Fibroblast of lung (primary cell): ENCODE results near the gene SMARCA4. TPM values are rescaled to one million over a fixed set of nuclear protein-coding genes. Genes with fewer than 3 reads are reported as not detected.
A peak's percentile ranks its signal among the peaks of the same experiment; 100 is the strongest.

Experiments used
- DNase-seq, 2 donors: peaks; one replicate each; pipeline versions ENCODE4 v3.0.0 to v3.0.0-alpha.2; 2010; ENCODE audit warnings: low read depth in 2 of 2
- H2AFZ ChIP-seq: 2 replicates; pipeline ENCODE4 v1.5.1; 2012; ENCODE audit warnings: low read length, control low read depth, inconsistent platforms
- H3K27ac ChIP-seq: 2 replicates; pipeline ENCODE4 v1.5.1; 2011; ENCODE audit warnings: low read length, control low read depth; ENCODE audit not compliant: insufficient read depth
- H3K27me3 ChIP-seq: 2 replicates; pipeline ENCODE4 v1.5.1; 2011; ENCODE audit warnings: mild to moderate bottlenecking, low read length; ENCODE audit not compliant: control insufficient read depth, insufficient read depth
- H3K36me3 ChIP-seq: 2 replicates; pipeline ENCODE4 v1.5.1; 2011; ENCODE audit warnings: low read length; ENCODE audit not compliant: control insufficient read depth, insufficient read depth
- H3K4me1 ChIP-seq: 2 replicates; pipeline ENCODE4 v1.5.1; 2011; ENCODE audit warnings: low read length; ENCODE audit not compliant: control insufficient read depth, insufficient read depth; ENCODE audit errors: extremely low read depth
- H3K4me2 ChIP-seq: 2 replicates; pipeline ENCODE4 v1.5.1; 2011; ENCODE audit warnings: low read length, control low read depth; ENCODE audit not compliant: insufficient read depth; ENCODE audit errors: extremely low read depth
- H3K4me3 ChIP-seq, 4 experiments: fragments of 200-600 bp in 1 of 4; sonication (generic) in 1 of 4; replicated peaks in 1 of 4; 2 replicates each; pipeline ENCODE4 v1.5.1; 2011 to 2016; ENCODE audit warnings: low read length in 4 of 4, low read depth in 3 of 4, mild to moderate bottlenecking in 3 of 4, control low read depth in 2 of 4, inconsistent platforms in 1 of 4, mixed read lengths in 1 of 4; ENCODE audit not compliant: insufficient read depth in 1 of 4; ENCODE audit errors: control extremely low read depth in 1 of 4
- H3K79me2 ChIP-seq: 2 replicates; pipeline ENCODE4 v1.5.1; 2012; ENCODE audit warnings: mild to moderate bottlenecking, low read length, inconsistent platforms; ENCODE audit not compliant: control insufficient read depth, insufficient read depth
- H3K9ac ChIP-seq: 2 replicates; pipeline ENCODE4 v1.5.1; 2011; ENCODE audit warnings: mild to moderate bottlenecking, low read length, control low read depth; ENCODE audit not compliant: insufficient read depth
- H3K9me3 ChIP-seq: 2 replicates; pipeline ENCODE4 v1.5.1; 2012; ENCODE audit warnings: low read depth, low read length; ENCODE audit not compliant: control insufficient read depth, insufficient read depth
- H4K20me1 ChIP-seq: 2 replicates; pipeline ENCODE4 v1.5.1; 2011; ENCODE audit warnings: low read length; ENCODE audit not compliant: control insufficient read depth, insufficient read depth; ENCODE audit errors: extremely low read depth
- EZH2 ChIP-seq: IDR thresholded peaks from 2 replicates; pipeline ENCODE4 v1.5.1; 2012; ENCODE audit warnings: low read length, control low read depth, mild to moderate bottlenecking; ENCODE audit errors: missing control alignments
- polyA plus RNA-seq, 2 donors: library from polyadenylated mRNA; depleted of rRNA in 1 of 2; stranded (reverse) in 1 of 2; unstranded in 1 of 2; fragments of >200 nt; gene quantifications; 2 replicates each; pipeline ENCODE4 v1.2.1, GENCODE V29; 2011 to 2012; ENCODE audit warnings: missing spikeins in 1 of 2
- total RNA-seq: library from RNA; depleted of rRNA; stranded (reverse); fragments of >200 nt; gene quantifications from 2 replicates; pipeline ENCODE4 v1.2.1, GENCODE V29; 2014
- TF ChIP-seq, protein P1 (sequence below), 2 donors: IDR thresholded peaks in 1 of 2; conservative IDR thresholded peaks in 1 of 2; 1 replicate in 1 of 2; 2 replicates in 1 of 2; pipeline ENCODE4 v1.5.1; 2011 to 2012; ENCODE audit warnings: low read length in 2 of 2, control low read depth in 1 of 2, inconsistent platforms in 1 of 2, low read depth in 1 of 2, mild to moderate bottlenecking in 1 of 2

Gene SMARCA4
- total and polyA plus RNA-seq, 2 donors (not counting 1 experiment from before 2014, with no cell fraction given) = 28.1 to 61.1 TPM

DNA sequence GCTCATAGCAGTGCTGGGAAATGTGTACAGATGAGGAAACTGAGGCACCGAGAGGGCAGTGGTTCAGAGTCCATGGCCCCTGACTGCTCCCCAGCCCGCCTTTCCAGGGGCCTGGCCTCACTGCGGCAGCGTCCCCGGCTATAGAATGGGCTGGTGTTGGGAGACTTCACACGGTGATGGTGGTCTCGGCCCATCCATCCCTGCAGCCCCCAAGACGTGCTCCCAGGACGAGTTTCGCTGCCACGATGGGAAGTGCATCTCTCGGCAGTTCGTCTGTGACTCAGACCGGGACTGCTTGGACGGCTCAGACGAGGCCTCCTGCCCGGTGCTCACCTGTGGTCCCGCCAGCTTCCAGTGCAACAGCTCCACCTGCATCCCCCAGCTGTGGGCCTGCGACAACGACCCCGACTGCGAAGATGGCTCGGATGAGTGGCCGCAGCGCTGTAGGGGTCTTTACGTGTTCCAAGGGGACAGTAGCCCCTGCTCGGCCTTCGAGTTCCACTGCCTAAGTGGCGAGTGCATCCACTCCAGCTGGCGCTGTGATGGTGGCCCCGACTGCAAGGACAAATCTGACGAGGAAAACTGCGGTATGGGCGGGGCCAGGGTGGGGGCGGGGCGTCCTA lies 144.3 kb downstream of the SMARCA4 start:
- Histone ChIP-seq H3K9me3 (no peaks in the 10 kb centered on the region), H3K4me3 (no peak overlapping the region), H2AFZ (no peak overlapping the region), H3K36me3 (peaks cover 47% of the 10 kb centered on the region), H3K27me3 (no peaks in the 10 kb centered on the region), H3K79me2 (peaks cover 56% of the 10 kb centered on the region), H3K4me2 (no peak overlapping the region), H4K20me1 (no peaks in the 10 kb centered on the region), H3K9ac (no peak overlapping the region), H3K27ac (no peak overlapping the region), H3K4me1 (no peaks in the 10 kb centered on the region)
- DNase-seq = no peak
- no peak for TF ChIP-seq EZH2
- TF ChIP-seq, protein P1, sequence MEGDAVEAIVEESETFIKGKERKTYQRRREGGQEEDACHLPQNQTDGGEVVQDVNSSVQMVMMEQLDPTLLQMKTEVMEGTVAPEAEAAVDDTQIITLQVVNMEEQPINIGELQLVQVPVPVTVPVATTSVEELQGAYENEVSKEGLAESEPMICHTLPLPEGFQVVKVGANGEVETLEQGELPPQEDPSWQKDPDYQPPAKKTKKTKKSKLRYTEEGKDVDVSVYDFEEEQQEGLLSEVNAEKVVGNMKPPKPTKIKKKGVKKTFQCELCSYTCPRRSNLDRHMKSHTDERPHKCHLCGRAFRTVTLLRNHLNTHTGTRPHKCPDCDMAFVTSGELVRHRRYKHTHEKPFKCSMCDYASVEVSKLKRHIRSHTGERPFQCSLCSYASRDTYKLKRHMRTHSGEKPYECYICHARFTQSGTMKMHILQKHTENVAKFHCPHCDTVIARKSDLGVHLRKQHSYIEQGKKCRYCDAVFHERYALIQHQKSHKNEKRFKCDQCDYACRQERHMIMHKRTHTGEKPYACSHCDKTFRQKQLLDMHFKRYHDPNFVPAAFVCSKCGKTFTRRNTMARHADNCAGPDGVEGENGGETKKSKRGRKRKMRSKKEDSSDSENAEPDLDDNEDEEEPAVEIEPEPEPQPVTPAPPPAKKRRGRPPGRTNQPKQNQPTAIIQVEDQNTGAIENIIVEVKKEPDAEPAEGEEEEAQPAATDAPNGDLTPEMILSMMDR (conservative IDR thresholded peaks at IDR 0.05 in 1 of 2, IDR thresholded peaks at IDR 0.05 in 1 of 2; ENCODE audit: low read depth in 1 of 2, low read length in 2 of 2) = no peak

DNA sequence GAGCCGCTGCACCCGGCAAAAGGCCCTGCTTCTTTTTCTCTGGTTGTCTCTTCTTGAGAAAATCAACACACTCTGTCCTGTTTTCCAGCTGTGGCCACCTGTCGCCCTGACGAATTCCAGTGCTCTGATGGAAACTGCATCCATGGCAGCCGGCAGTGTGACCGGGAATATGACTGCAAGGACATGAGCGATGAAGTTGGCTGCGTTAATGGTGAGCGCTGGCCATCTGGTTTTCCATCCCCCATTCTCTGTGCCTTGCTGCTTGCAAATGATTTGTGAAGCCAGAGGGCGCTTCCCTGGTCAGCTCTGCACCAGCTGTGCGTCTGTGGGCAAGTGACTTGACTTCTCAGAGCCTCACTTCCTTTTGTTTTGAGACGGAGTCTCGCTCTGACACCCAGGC lies 145.6 kb downstream of the SMARCA4 start:
- Histone ChIP-seq H3K79me2 (peaks cover 53% of the 10 kb centered on the region), H2AFZ (no peak overlapping the region)
- TF ChIP-seq EZH2 = no peak
- TF ChIP-seq, protein P1 (conservative IDR thresholded peaks at IDR 0.05 in 1 of 2, IDR thresholded peaks at IDR 0.05 in 1 of 2; ENCODE audit: low read depth in 1 of 2, low read length in 2 of 2) = no peak

DNA sequence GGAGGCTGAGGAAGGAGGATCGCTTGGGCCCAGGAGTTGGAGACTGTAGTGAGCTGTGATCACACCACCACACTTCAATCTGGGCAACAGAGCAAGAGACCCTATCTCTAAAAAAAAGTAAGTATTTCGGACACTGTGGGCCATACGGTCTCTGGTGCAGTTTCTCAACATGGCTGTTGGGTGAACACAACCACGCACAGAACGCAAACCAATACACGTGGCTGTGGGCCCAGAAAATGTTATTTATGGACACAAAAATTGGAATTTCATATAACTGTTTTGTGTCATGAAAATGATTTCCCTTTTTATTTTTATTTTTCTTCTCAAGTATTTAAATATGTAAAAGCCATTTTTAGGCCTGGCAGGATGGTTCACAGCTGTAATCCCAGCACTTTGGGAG lies 147.9 kb downstream of the SMARCA4 start:
- H3K36me3 ChIP-seq = peaks cover 51% of the 10 kb centered on the region
- no peak for TF ChIP-seq EZH2
- TF ChIP-seq, protein P1 (conservative IDR thresholded peaks at IDR 0.05 in 1 of 2, IDR thresholded peaks at IDR 0.05 in 1 of 2; ENCODE audit: low read depth in 1 of 2, low read length in 2 of 2) = no peak

More for the DNA sequence above, 145.6 kb downstream of the SMARCA4 start:
- no peak overlapping the region for H3K4me2 ChIP-seq
- no peaks in the 10 kb centered on the region for H3K9me3 ChIP-seq
- H3K4me1 ChIP-seq = no peaks in the 10 kb centered on the region
- peaks cover 51% of the 10 kb centered on the region for H3K36me3 ChIP-seq
- H3K27ac ChIP-seq = peak overlapping the region; percentile 20
- no peak overlapping the region for H3K4me3 ChIP-seq
- no peak overlapping the region for H3K9ac ChIP-seq
- no peaks in the 10 kb centered on the region for H3K27me3 ChIP-seq
- no peaks in the 10 kb centered on the region for H4K20me1 ChIP-seq
- DNase-seq = peak in 1 of 2 donors; percentile 43

More for the DNA sequence above, 147.9 kb downstream of the SMARCA4 start:
- Histone ChIP-seq H3K27ac (no peak overlapping the region), H3K79me2 (peaks cover 39% of the 10 kb centered on the region), H3K4me1 (no peaks in the 10 kb centered on the region), H3K4me2 (no peak overlapping the region), H2AFZ (no peak overlapping the region), H3K9ac (no peak overlapping the region), H3K4me3 (no peak overlapping the region), H3K9me3 (no peaks in the 10 kb centered on the region), H3K27me3 (no peaks in the 10 kb centered on the region), H4K20me1 (no peaks in the 10 kb centered on the region)
- no peak for DNase-seq
